ENCODE results near the gene MEI1. TPM values are rescaled to one million over a fixed set of nuclear protein-coding genes. Genes with fewer than 3 reads are reported as not detected.

Gene MEI1
- total and polyA plus RNA-seq, 9 of the 15 experiments (the other 6 are each of a cell fraction or from before 2014, with no cell fraction given) = 0.08 to 0.68 (median 0.18) TPM; not detected in 2

DNA sequence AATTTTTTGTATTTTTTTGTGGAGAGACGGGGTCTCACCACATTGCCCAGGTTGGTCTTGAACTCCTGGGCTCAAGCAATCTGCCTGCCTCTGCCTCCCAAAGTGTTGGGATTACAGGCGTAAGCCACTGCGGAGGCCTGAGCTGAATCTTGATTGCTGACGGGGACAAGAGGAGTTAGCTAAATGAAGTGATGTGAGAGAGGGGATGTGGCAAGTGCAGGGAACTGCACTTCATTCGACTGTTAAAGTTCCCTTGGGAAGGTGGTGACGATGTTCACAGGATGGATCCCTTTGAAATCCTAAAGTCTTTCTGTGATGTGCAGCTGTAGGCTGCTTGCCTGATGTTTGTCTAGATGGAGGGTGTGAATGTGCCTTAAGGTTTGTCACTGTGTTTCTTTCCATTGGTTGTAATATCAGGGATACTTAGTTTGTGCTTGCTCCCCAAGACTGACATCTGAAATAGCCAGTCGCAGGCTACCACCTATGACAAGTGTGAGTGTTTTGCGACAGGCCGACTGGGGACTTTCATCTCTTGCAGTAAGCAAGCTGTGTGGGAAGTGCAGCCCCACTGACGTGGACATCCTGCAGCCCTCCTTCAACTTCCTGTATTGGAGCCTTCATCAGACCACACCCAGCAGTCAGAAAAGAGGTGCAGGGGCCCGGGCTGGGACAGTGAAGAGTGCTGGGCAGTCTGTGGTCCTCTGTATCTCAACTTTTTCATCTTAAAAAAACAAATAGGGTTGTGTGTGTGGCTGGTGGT is 81.6 kb downstream of the MEI1 start (continued):
- TF ChIP-seq CBX8 (IDR thresholded peaks at IDR 0.05; ENCODE audit: borderline replicate concordance, extremely low read depth, low read depth, low read length, poor library complexity, severe bottlenecking) = no peak
- TF ChIP-seq GABPB1 (CRISPR knock-in tag; IDR thresholded peaks at IDR 0.05) = 0 out of 2 replicates have a peak, but pooled peaks have one; percentile 35
- TF ChIP-seq RFX1 (IDR thresholded peaks at IDR 0.05) = no peak
- TF ChIP-seq, protein P1, sequence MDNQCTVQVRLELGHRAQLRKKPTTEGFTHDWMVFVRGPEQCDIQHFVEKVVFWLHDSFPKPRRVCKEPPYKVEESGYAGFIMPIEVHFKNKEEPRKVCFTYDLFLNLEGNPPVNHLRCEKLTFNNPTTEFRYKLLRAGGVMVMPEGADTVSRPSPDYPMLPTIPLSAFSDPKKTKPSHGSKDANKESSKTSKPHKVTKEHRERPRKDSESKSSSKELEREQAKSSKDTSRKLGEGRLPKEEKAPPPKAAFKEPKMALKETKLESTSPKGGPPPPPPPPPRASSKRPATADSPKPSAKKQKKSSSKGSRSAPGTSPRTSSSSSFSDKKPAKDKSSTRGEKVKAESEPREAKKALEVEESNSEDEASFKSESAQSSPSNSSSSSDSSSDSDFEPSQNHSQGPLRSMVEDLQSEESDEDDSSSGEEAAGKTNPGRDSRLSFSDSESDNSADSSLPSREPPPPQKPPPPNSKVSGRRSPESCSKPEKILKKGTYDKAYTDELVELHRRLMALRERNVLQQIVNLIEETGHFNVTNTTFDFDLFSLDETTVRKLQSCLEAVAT (IDR thresholded peaks at IDR 0.05) = no peak
- TF ChIP-seq KLF6 (CRISPR knock-in tag; IDR thresholded peaks at IDR 0.05; ENCODE audit: borderline replicate concordance) = no peak
- no peak for TF ChIP-seq ZNF740 (CRISPR knock-in tag; IDR thresholded peaks at IDR 0.05)
- TF ChIP-seq ZNF740 (tag; IDR thresholded peaks at IDR 0.05) = no peak
- no peak for TF ChIP-seq ZSCAN29 (IDR thresholded peaks at IDR 0.05)
- TF ChIP-seq CREM (IDR thresholded peaks at IDR 0.05; ENCODE audit: low read depth) = peak; percentile 76
- no peak for TF ChIP-seq EWSR1 (IDR thresholded peaks at IDR 0.05; ENCODE audit: borderline replicate concordance, low read depth, partially characterized antibody)
- TF ChIP-seq KAT2B (IDR thresholded peaks at IDR 0.05; ENCODE audit: low read depth, low read length) = no peak
- TF ChIP-seq DDX20 (tag; IDR thresholded peaks at IDR 0.05; ENCODE audit: low read depth) = no peak
- no peak for TF ChIP-seq ARID4B (CRISPR knock-in tag; IDR thresholded peaks at IDR 0.05)
- TF ChIP-seq PKNOX1 (IDR thresholded peaks at IDR 0.05) = peak; percentile 91
- TF ChIP-seq ZBTB26 (CRISPR knock-in tag; IDR thresholded peaks at IDR 0.05) = no peak
- TF ChIP-seq NBN (IDR thresholded peaks at IDR 0.05; ENCODE audit: low read depth) = no peak
- TF ChIP-seq CREB1 (IDR thresholded peaks at IDR 0.05) = no peak
- TF ChIP-seq CREB1 (CRISPR knock-in tag; IDR thresholded peaks at IDR 0.05) = 0 out of 2 replicates have a peak, but pooled peaks have one; percentile 29

Data from K562 (cell line).